Caco-2 (cell line): ENCODE measurements around the gene F2. TPM values are rescaled to one million over a fixed set of nuclear protein-coding genes. Genes with fewer than 3 reads are reported as not detected.
A peak's percentile ranks its signal among the peaks of the same experiment; 100 is the strongest.

Experiments used
- BruUV-seq: library from RNA; stranded (reverse); fragments of 400-500 nt; replicated peaks from 2 replicates; lab custom pipeline; 2021; lab: Mats Ljungman, UMichigan
- CTCF ChIA-PET: fragments of 300-600 bp; sonication (Branson Sonifier 250); formaldehyde crosslinking; loops from one replicate; lab custom pipeline; 2022; ENCODE audit warnings: antibody characterized with exemption; lab: Charles Lee
- POLR2A ChIA-PET: fragments of 300-600 bp; sonication (Branson Sonifier 250); formaldehyde crosslinking; loops from one replicate; lab custom pipeline; 2022; ENCODE audit warnings: antibody characterized with exemption; lab: Charles Lee
- DNase-seq, 2 experiments: peaks; one replicate each; pipeline versions ENCODE4 v3.0.0 to v3.0.0-alpha.2; 2020 to 2022
- H3K27me3 ChIP-seq: replicated peaks from 2 replicates; pipeline ENCODE4 v1.6.0; 2011; ENCODE audit warnings: low read length; ENCODE audit not compliant: control insufficient read depth, insufficient read depth
- H3K36me3 ChIP-seq: 2 replicates; pipeline ENCODE4 v1.5.1; 2011; ENCODE audit warnings: low read length; ENCODE audit not compliant: control insufficient read depth, insufficient read depth
- H3K4me1 ChIP-seq: fragments of 250-450 bp; sonication (Bioruptor Pico); 2 replicates; pipeline ENCODE4 v1.5.1; 2020; ENCODE audit warnings: mild to moderate bottlenecking
- H3K4me3 ChIP-seq: 2 replicates; pipeline ENCODE4 v1.5.1; 2011; ENCODE audit warnings: low read depth, mild to moderate bottlenecking, control low read depth, low read length
- H3K9me3 ChIP-seq: fragments of 250-450 bp; sonication (Bioruptor Pico); 2 replicates; pipeline ENCODE4 v1.5.1; 2020; ENCODE audit warnings: mild to moderate bottlenecking, moderate library complexity
- H3K27ac Mint-ChIP-seq: one replicate; pipeline ENCODE4 v1.8.0; 2022; ENCODE audit warnings: mixed read lengths; ENCODE audit not compliant: unreplicated experiment
- H3K27me3 Mint-ChIP-seq: one replicate; pipeline ENCODE4 v1.8.0; 2022; ENCODE audit warnings: mixed read lengths; ENCODE audit not compliant: insufficient read depth, unreplicated experiment
- H3K36me3 Mint-ChIP-seq: one replicate; pipeline ENCODE4 v1.8.0; 2022; ENCODE audit warnings: mild to moderate bottlenecking, mixed read lengths; ENCODE audit not compliant: insufficient read depth, unreplicated experiment
- H3K4me1 Mint-ChIP-seq: one replicate; pipeline ENCODE4 v1.8.0; 2022; ENCODE audit warnings: low read depth, mixed read lengths; ENCODE audit not compliant: unreplicated experiment
- H3K4me3 Mint-ChIP-seq: one replicate; pipeline ENCODE4 v1.8.0; 2022; ENCODE audit warnings: mild to moderate bottlenecking, moderate library complexity, mixed read lengths; ENCODE audit not compliant: unreplicated experiment
- H3K9me3 Mint-ChIP-seq: one replicate; pipeline ENCODE4 v1.8.0; 2022; ENCODE audit warnings: mixed read lengths; ENCODE audit not compliant: unreplicated experiment
- intact Hi-C: fragments of 100-400 bp; cut with micrococcal nuclease; formaldehyde crosslinking; loops from one replicate; pipeline ENCODE4 v1.10.0; 2022; ENCODE audit not compliant: unreplicated experiment
- total RNA-seq: library from RNA; stranded (reverse); gene quantifications from 2 replicates; pipeline ENCODE4 v1.2.3, GENCODE V29; 2022
- TF ChIP-seq, protein P1 (sequence below), 2 experiments: fragments of 200-600 bp in 1 of 2; IDR thresholded peaks; 1 replicate in 1 of 2; 2 replicates in 1 of 2; pipeline versions ENCODE4 v1.5.1 to v1.8.0; 2011 to 2022; ENCODE audit warnings: antibody characterized with exemption in 1 of 2, control low read depth in 1 of 2, inconsistent platforms in 1 of 2, low read depth in 1 of 2, low read length in 1 of 2, mild to moderate bottlenecking in 1 of 2, moderate library complexity in 1 of 2; ENCODE audit not compliant: insufficient read depth in 1 of 2, severe bottlenecking in 1 of 2, unreplicated experiment in 1 of 2

F2 gene
- total RNA-seq, 1 experiment from 2014 or later: 60.0 TPM

- peak overlapping the region; percentile 2 for H3K27ac Mint-ChIP-seq
- BruUV-seq: no TSS peak
- ChIA-PET POLR2A (interaction anchor here (0.7 kb wide), 1 partner anchor 126 kb away, joined by 11 read pairs; no protein-coding TSS in a partner anchor), CTCF (no interaction called here)
- intact Hi-C loops: no loop called here
- Histone ChIP-seq H3K36me3 (peaks cover 4% of the 10 kb centered on the region), H3K4me3 (no peak overlapping the region), H3K27me3 (no peaks in the 10 kb centered on the region), H3K9me3 (no peaks in the 10 kb centered on the region), H3K4me1 (peaks cover 22% of the 10 kb centered on the region)
- peaks cover 12% of the 10 kb centered on the region for H3K4me1 Mint-ChIP-seq
- no peaks in the 10 kb centered on the region for H3K9me3 Mint-ChIP-seq
- H3K4me3 Mint-ChIP-seq: no peak overlapping the region
- no peak for DNase-seq
- H3K36me3 Mint-ChIP-seq: peaks cover 46% of the 10 kb centered on the region
- no peaks in the 10 kb centered on the region for H3K27me3 Mint-ChIP-seq
- TF ChIP-seq, protein P1, sequence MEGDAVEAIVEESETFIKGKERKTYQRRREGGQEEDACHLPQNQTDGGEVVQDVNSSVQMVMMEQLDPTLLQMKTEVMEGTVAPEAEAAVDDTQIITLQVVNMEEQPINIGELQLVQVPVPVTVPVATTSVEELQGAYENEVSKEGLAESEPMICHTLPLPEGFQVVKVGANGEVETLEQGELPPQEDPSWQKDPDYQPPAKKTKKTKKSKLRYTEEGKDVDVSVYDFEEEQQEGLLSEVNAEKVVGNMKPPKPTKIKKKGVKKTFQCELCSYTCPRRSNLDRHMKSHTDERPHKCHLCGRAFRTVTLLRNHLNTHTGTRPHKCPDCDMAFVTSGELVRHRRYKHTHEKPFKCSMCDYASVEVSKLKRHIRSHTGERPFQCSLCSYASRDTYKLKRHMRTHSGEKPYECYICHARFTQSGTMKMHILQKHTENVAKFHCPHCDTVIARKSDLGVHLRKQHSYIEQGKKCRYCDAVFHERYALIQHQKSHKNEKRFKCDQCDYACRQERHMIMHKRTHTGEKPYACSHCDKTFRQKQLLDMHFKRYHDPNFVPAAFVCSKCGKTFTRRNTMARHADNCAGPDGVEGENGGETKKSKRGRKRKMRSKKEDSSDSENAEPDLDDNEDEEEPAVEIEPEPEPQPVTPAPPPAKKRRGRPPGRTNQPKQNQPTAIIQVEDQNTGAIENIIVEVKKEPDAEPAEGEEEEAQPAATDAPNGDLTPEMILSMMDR (IDR thresholded peaks at IDR 0.05; ENCODE audit: insufficient read depth in 1 of 2, low read depth in 1 of 2, low read length in 1 of 2, severe bottlenecking in 1 of 2, unreplicated experiment in 1 of 2): no peak
Measured at GRCh38 chr11:46676436-46677158, 42.4 kb upstream of the F2 start.

- Mint-ChIP-seq H3K36me3 (peaks cover 41% of the 10 kb centered on the region), H3K27ac (peak overlapping the region; percentile 2), H3K9me3 (no peaks in the 10 kb centered on the region), H3K4me3 (no peak overlapping the region), H3K4me1 (peaks cover 12% of the 10 kb centered on the region), H3K27me3 (no peaks in the 10 kb centered on the region)
- Histone ChIP-seq H3K36me3 (peaks cover 4% of the 10 kb centered on the region), H3K27me3 (no peaks in the 10 kb centered on the region), H3K9me3 (no peaks in the 10 kb centered on the region), H3K4me1 (peaks cover 22% of the 10 kb centered on the region), H3K4me3 (no peak overlapping the region)
- ChIA-PET CTCF (no interaction called here), POLR2A (no interaction called here)
- BruUV-seq: TSS peak; percentile 53
- intact Hi-C loops: no loop called here
- no peak for DNase-seq
- TF ChIP-seq, protein P1 (IDR thresholded peaks at IDR 0.05; ENCODE audit: insufficient read depth in 1 of 2, low read depth in 1 of 2, low read length in 1 of 2, severe bottlenecking in 1 of 2, unreplicated experiment in 1 of 2): no peak
Measured at GRCh38 chr11:46677169-46677568, 41.8 kb upstream of the F2 start.

DNA sequence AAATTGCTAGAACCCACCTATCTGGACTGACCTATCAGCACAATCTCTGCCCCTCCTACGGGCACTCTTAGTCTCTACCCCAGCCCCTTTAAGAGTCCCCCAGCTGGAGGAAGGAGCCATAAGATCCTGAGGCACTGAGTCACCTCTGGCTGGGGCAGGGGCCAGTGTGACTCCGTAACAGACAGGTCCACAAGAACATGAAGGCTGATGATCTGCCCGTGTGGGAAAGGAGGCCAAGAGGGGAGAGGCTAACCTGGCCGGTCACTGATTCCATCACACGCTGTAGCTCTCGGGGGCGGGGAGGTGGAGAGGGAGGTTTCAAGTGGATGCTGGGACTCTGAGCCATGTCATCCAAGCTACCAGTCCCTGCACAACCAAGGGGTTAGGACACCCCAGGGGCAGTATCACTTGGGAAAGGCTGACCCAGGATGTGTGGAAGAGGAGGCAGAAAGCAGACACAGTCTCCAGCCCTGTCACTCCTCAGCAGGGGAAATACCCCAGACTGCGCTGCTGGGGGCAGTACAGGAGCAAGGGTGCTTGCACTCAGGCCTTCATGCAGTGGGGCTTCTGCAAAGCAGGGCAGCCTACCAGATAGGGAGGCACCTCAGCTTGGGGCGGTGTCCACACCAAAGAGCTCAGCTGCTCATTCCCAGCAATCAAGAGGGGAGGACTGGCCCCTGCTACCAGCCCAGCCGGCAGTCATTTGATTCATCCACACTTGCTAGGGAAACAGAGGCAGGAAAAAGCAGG, 40.8 kb upstream of the F2 start:
- Mint-ChIP-seq H3K27me3 (no peaks in the 10 kb centered on the region), H3K9me3 (no peaks in the 10 kb centered on the region), H3K36me3 (peaks cover 32% of the 10 kb centered on the region), H3K27ac (no peak overlapping the region), H3K4me3 (no peak overlapping the region), H3K4me1 (peaks cover 12% of the 10 kb centered on the region)
- ChIA-PET CTCF (interaction anchor here (0.7 kb wide), 1 partner anchor 1545 kb away, joined by 3 read pairs; no protein-coding TSS in a partner anchor), POLR2A (no interaction called here)
- Histone ChIP-seq H3K4me1 (peaks cover 22% of the 10 kb centered on the region), H3K9me3 (no peaks in the 10 kb centered on the region), H3K36me3 (peaks cover 4% of the 10 kb centered on the region), H3K4me3 (no peak overlapping the region), H3K27me3 (no peaks in the 10 kb centered on the region)
- intact Hi-C loops: no loop called here
- BruUV-seq: no TSS peak
- DNase-seq: no peak
- TF ChIP-seq, protein P1 (IDR thresholded peaks at IDR 0.05; ENCODE audit: insufficient read depth in 1 of 2, low read depth in 1 of 2, low read length in 1 of 2, severe bottlenecking in 1 of 2, unreplicated experiment in 1 of 2): no peak
